GM21825 (cell line): ENCODE data around the gene LILRB5.
"Not testable (repeated sequence)": the region's sequence is repeated elsewhere in the genome, so short reads cannot be mapped to it uniquely, and the experiment has no call there.

Source experiments
- ATAC-seq: cut with Tn5 transposase; IDR thresholded peaks from one replicate; pipeline ENCODE4 v1.9.1; 2021; ENCODE audit warnings: mild to moderate bottlenecking, moderate library complexity; ENCODE audit not compliant: unreplicated experiment

LILRB5 gene

GRCh38 chr19:54257116-54257480, at the start of gene LILRB5:
Gene LILRB5, minus strand, starts transcription at chr19:54257273. Its CDS starts 80 bp downstream, at chr19:54257193.
- no peak for ATAC-seq

- no peak for ATAC-seq
Observed at GRCh38 chr19:54305141-54305540, 48.1 kb upstream of the LILRB5 start.

GRCh38 chr19:54302257-54302656, 45.2 kb upstream of the LILRB5 start:
- no peak for ATAC-seq

DNA sequence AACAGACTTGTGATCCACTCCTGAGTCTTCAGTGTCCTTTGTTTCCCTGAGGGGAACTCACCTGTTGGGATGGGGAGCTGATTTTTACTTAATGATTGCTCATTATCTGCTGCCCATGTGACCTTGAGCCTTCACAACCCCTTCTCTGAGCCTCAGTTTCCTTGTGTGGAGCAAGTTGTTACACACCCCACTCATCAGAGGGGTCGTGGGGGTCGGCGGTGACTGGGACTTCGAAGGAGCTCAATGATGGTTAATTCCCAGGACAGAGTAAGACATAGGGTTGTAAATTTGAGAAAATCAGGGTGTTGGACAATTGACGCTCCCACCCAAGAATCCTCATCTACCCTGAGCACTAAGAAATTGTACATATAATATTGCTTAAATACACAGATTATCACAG, 42.4 kb upstream of the LILRB5 start:
- no peak for ATAC-seq

- ATAC-seq: no peak
Observed at GRCh38 chr19:54299126-54299498, 42.0 kb upstream of the LILRB5 start.

GRCh38 chr19:54298357-54299125, 41.5 kb upstream of the LILRB5 start:
- no peak for ATAC-seq

GRCh38 chr19:54297759-54298305, 40.8 kb upstream of the LILRB5 start:
- ATAC-seq: no peak

DNA sequence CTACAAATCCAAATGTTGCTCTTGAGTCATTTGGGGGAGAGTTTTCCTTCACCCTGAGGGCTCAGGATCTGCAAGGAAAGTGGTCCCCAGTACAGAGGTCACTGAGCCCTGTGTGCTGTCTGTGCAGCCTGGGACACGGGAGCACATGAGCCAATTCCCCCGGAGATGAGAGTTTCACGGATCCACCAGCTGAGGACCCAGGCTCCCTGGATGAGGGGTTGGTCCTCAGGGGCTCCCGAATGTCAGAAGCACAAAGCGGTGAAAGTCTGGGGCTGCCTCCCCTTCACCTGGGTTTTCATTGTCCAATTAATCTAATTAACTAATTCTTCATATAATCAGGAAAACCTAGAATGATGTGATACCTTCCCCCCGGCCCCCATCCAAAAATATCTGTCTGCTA, 37.5 kb upstream of the LILRB5 start:
- ATAC-seq: no peak

GRCh38 chr19:54289160-54289559, 32.1 kb upstream of the LILRB5 start:
- not testable (repeated sequence) for ATAC-seq

- ATAC-seq: no peak
Observed at GRCh38 chr19:54287456-54287855, 30.4 kb upstream of the LILRB5 start.

- ATAC-seq: not testable (repeated sequence)
Observed at GRCh38 chr19:54286283-54286682, 29.2 kb upstream of the LILRB5 start.

GRCh38 chr19:54285427-54286056, 28.5 kb upstream of the LILRB5 start:
- ATAC-seq: peak; percentile 45

- no peak for ATAC-seq
Observed at GRCh38 chr19:54282686-54283470, 25.8 kb upstream of the LILRB5 start.

DNA sequence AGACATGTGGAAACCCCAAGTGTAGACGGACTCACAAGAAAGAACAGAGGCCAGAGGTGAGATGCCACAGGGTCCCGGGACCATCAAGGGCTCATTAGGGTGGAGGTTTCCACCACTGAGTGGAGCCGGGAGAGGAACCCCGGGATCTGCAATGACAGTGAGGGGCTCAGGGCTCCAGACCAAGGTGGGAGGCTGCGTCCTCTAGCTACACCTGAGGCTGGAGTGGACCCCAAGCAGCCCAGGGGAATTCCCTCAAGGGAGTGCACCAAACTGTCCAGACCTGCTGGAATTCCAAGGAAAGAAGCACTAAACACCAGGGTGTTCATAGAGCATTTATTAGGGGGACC, 24.6 kb upstream of the LILRB5 start:
- not testable (repeated sequence) for ATAC-seq

DNA sequence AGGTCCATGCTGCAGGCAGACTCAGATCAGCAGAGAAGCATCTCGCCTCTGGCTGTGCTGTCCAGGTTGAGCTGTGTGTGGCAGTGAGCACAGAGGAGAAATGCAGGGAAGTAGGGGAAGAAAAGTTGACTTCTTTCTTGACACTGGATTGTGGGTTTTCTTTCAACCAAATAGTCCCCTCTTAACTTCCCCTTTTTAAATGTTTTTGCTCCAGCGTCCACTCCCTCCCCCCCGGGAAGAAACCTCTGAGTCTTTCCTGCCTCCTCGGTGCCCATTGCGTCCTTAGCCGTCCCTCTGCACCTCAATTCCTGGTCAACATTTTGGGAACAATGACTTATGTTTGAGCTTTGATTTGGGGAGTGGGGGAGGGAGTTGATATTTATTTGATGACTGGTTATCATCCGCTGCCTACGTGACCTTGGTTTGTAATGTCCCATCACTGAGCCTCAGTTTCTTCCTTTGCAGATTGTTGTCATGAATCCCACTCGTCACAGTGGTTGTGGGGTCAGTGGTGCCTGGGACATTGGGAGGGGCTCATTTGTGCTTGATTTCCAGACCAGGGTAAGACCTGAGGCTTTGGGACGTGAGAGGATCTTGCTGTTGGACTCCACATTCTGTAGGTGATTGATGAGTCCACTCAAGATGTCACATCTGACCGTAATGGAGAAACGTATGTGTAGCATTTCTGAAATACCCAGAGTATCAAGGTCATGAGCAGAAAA, 24.1 kb upstream of the LILRB5 start, which contains the start of gene LILRB2:
Gene LILRB2, minus strand, starts transcription at position 104 of the 722 bp plus-strand sequence. CDS start 614 bp downstream, outside the sequence.
- ATAC-seq: no peak

GRCh38 chr19:54280441-54280840, 23.4 kb upstream of the LILRB5 start:
- ATAC-seq: not testable (repeated sequence)

DNA sequence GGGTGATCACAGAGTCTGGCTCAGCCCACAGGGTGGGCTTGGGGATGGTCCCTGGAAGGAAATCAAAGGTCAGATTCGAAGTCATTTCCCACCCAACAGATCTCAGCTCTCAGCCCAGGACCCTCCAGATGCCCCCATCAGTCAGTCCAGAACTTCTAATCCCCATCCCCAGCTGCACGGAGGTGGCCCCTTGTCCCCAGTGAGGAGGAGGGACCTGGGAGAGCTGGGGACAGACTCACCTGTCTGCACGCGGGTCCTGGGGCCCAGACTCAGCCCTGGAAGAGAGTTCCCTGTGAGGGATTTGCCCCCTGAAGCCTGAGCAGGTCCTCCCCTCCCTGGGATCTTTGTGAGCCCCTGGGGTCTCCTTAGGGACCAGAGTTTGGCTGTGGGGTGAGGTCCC, 23.0 kb upstream of the LILRB5 start:
- ATAC-seq: not testable (repeated sequence)

GRCh38 chr19:54279406-54279962, 22.4 kb upstream of the LILRB5 start:
- no peak for ATAC-seq

- ATAC-seq: not testable (repeated sequence)
Observed at GRCh38 chr19:54278571-54279195, 21.6 kb upstream of the LILRB5 start.

DNA sequence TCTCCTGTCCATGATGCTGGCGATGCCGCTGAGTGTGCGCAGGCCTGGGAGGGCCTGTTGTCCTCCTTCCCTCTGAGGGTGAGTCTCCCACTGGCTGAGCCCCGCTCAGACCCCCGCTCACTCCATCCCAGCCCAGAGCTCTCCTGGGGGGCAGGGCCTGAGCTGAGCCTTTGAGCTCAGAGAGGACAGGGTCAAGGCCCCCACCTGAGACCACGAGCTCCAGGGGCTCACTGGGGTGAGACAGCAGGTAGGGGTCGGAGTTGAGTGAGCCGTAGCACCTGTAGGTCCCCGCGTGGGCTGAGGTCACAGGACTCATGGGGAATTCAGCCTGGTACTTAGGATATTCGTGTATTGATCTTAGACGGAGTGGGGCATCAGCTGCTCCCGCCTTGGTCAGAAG, 21.0 kb upstream of the LILRB5 start:
- not testable (repeated sequence) for ATAC-seq
